Parathyroid adenoma (tissue), 2 donors: ENCODE measurements around the gene XYLT1.

Experiments used
- H2AFZ ChIP-seq: fragments of 300-600 bp; sonication (generic); one replicate; pipeline ENCODE4 v1.7.0; 2017; ENCODE audit warnings: antibody characterized with exemption, mild to moderate bottlenecking
- H3K27ac ChIP-seq: fragments of 300-600 bp; sonication (generic); one replicate; pipeline ENCODE4 v1.7.0; 2017
- H3K27me3 ChIP-seq: fragments of 300-600 bp; sonication (generic); one replicate; pipeline ENCODE4 v1.7.0; 2017; ENCODE audit warnings: low read length; ENCODE audit not compliant: control insufficient read depth, insufficient read depth
- H3K36me3 ChIP-seq: fragments of 300-600 bp; sonication (generic); one replicate; pipeline ENCODE4 v1.7.0; 2017; ENCODE audit warnings: low read length; ENCODE audit not compliant: control insufficient read depth, insufficient read depth
- H3K4me1 ChIP-seq: fragments of 300-600 bp; sonication (generic); one replicate; pipeline ENCODE4 v1.7.0; 2017; ENCODE audit warnings: control low read depth
- H3K4me2 ChIP-seq: fragments of 300-600 bp; sonication (generic); one replicate; pipeline ENCODE4 v1.7.0; 2017; ENCODE audit warnings: low read length
- H3K4me3 ChIP-seq: fragments of 300-600 bp; sonication (generic); one replicate; pipeline ENCODE4 v1.7.0; 2017; ENCODE audit warnings: low read depth, low read length
- H3K79me2 ChIP-seq: fragments of 300-600 bp; sonication (generic); one replicate; pipeline ENCODE4 v1.7.0; 2017; ENCODE audit warnings: control low read depth
- H3K9ac ChIP-seq: fragments of 300-600 bp; sonication (generic); one replicate; pipeline ENCODE4 v1.7.0; 2017; ENCODE audit warnings: mild to moderate bottlenecking
- H3K9me3 ChIP-seq: fragments of 300-600 bp; sonication (generic); one replicate; pipeline ENCODE4 v1.7.0; 2017; ENCODE audit warnings: low read length; ENCODE audit not compliant: control insufficient read depth
- TF ChIP-seq, protein P1 (sequence below): fragments of 300-600 bp; sonication (generic); IDR thresholded peaks from one replicate; pipeline ENCODE4 v1.7.0; 2017; ENCODE audit warnings: antibody characterized with exemption, mild to moderate bottlenecking
- donor health status: primary hyperparathyroidism.

Gene XYLT1

DNA sequence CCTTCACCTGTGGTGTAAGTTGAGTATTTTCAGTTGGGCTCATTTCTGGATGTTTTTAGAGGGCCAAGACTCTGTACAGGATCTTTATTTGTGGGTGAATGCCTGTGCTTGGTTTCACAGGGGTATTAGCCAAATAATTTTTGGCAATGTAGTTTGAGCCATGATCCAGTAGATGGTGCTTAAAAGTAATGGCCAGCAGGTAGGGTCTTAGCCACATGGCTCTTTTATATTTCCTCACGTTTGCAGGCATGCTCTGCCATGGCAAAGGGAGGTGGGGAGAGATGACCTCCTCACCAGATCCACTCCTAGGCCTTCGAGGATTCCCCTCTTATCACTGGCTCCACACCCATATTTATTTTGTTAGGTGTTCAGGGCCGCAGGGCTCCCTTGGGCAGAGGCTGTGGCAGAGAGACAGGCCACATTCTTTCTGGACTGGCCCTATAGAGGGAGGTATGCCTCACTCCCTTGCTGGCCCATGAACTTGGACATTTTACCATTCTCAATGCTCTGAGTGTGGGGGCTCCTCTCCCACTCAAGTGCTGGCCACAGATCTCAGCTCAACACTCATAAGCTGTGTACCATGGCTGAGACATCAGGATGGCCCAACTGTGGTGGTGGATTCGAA lies 417.1 kb downstream of the XYLT1 start:
- TF ChIP-seq, protein P1, sequence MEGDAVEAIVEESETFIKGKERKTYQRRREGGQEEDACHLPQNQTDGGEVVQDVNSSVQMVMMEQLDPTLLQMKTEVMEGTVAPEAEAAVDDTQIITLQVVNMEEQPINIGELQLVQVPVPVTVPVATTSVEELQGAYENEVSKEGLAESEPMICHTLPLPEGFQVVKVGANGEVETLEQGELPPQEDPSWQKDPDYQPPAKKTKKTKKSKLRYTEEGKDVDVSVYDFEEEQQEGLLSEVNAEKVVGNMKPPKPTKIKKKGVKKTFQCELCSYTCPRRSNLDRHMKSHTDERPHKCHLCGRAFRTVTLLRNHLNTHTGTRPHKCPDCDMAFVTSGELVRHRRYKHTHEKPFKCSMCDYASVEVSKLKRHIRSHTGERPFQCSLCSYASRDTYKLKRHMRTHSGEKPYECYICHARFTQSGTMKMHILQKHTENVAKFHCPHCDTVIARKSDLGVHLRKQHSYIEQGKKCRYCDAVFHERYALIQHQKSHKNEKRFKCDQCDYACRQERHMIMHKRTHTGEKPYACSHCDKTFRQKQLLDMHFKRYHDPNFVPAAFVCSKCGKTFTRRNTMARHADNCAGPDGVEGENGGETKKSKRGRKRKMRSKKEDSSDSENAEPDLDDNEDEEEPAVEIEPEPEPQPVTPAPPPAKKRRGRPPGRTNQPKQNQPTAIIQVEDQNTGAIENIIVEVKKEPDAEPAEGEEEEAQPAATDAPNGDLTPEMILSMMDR: no peak
- H3K79me2 ChIP-seq: no peaks in the 10 kb centered on the region
- H3K36me3 ChIP-seq: no peaks in the 10 kb centered on the region
- no peak overlapping the region for H3K27ac ChIP-seq
- no peak overlapping the region for H3K4me3 ChIP-seq
- no peaks in the 10 kb centered on the region for H3K27me3 ChIP-seq
- H3K4me2 ChIP-seq: no peak overlapping the region
- H2AFZ ChIP-seq: no peak overlapping the region
- H3K9ac ChIP-seq: no peak overlapping the region
- no peaks in the 10 kb centered on the region for H3K4me1 ChIP-seq
- H3K9me3 ChIP-seq: no peaks in the 10 kb centered on the region
